Gastrocnemius medialis (tissue), 4 donors: ENCODE results near the gene ICE1. TPM values are rescaled to one million over a fixed set of nuclear protein-coding genes. Genes with fewer than 3 reads are reported as not detected.
A peak's percentile ranks its signal among the peaks of the same experiment; 100 is the strongest.
"Not testable (repeated sequence)": the region's sequence is repeated elsewhere in the genome, so short reads cannot be mapped to it uniquely, and the experiment has no call there.

ENCODE experiments used
- ATAC-seq, 2 donors: fragments of 150-250 bp; one replicate each; pipeline ENCODE4 v1.9.1; 2016
- DNase-seq, 2 donors: peaks; one replicate each; pipeline ENCODE4 v3.0.0-alpha.2; 2019
- H3K27ac ChIP-seq, 4 donors: fragments of 200-600 bp; sonication (generic); 1 replicate in 1 of 4; 2 replicates in 3 of 4; pipeline ENCODE4 v1.5.1; 2016 to 2018; ENCODE audit warnings: mild to moderate bottlenecking in 2 of 4, moderate library complexity in 1 of 4
- H3K27me3 ChIP-seq, 3 donors: fragments of 200-600 bp; sonication (generic) in 2 of 3; 1 replicate in 1 of 3; 2 replicates in 2 of 3; pipeline versions ENCODE4 v1.5.1 to v1.6.0; 2016 to 2019; ENCODE audit warnings: mild to moderate bottlenecking in 1 of 3, moderate library complexity in 1 of 3
- H3K36me3 ChIP-seq, 2 donors: fragments of 200-600 bp; sonication (generic) in 1 of 2; one replicate each; pipeline ENCODE4 v1.5.1; 2017 to 2018
- H3K4me1 ChIP-seq, 2 donors: fragments of 200-600 bp; sonication (generic) in 1 of 2; one replicate each; pipeline ENCODE4 v1.5.1; 2016 to 2017; ENCODE audit warnings: mild to moderate bottlenecking in 2 of 2
- H3K4me3 ChIP-seq, 4 donors: fragments of 200-600 bp; sonication (generic) in 3 of 4; 1 replicate in 1 of 4; 2 replicates in 3 of 4; pipeline ENCODE4 v1.5.1; 2016 to 2019; ENCODE audit warnings: mild to moderate bottlenecking in 2 of 4
- H3K9me3 ChIP-seq, 3 donors: fragments of 200-600 bp; sonication (generic) in 2 of 3; 1 replicate in 1 of 3; 2 replicates in 2 of 3; pipeline ENCODE4 v1.5.1; 2016 to 2019
- CTCF ChIP-seq, 5 experiments: fragments of 450-650 bp in 3 of 5; fragments of 200-600 bp in 2 of 5; sonication (generic) in 2 of 5; IDR thresholded peaks in 4 of 5; conservative IDR thresholded peaks in 1 of 5; 1 replicate in 4 of 5; 2 replicates in 1 of 5; pipeline ENCODE4 v1.5.1; 2016 to 2019; ENCODE audit warnings: antibody characterized with exemption in 5 of 5, mild to moderate bottlenecking in 3 of 5, moderate library complexity in 3 of 5
- POLR2A ChIP-seq, 2 donors: fragments of 450-650 bp; IDR thresholded peaks; one replicate each; pipeline ENCODE4 v1.6.1; 2017; ENCODE audit warnings: antibody characterized with exemption in 2 of 2, mild to moderate bottlenecking in 2 of 2, moderate library complexity in 2 of 2
- in situ Hi-C, 4 donors: fragments of 200-750 bp; cut with MboI; loops; one replicate each; pipeline versions ENCODE4 v1.15.0 to v1.8.0; 2017; ENCODE audit warnings: low sequenced_read_pairs in 4 of 4
- intact Hi-C: fragments of 100-400 bp; cut with DNase I; formaldehyde crosslinking; loops from one replicate; pipeline ENCODE4 v1.15.1; 2023; ENCODE audit warnings: low total_unique reads
- total RNA-seq, 4 donors: library from RNA; depleted of rRNA; stranded (reverse); fragments of >200 nt; gene quantifications; one replicate each; pipeline versions ENCODE4 v1.1.0 to v1.2.3, GENCODE V29; 2016

The ICE1 gene
- total RNA-seq, 4 donors from 2014 or later, result 24.9 to 34.7 (median 32.7) TPM

DNA sequence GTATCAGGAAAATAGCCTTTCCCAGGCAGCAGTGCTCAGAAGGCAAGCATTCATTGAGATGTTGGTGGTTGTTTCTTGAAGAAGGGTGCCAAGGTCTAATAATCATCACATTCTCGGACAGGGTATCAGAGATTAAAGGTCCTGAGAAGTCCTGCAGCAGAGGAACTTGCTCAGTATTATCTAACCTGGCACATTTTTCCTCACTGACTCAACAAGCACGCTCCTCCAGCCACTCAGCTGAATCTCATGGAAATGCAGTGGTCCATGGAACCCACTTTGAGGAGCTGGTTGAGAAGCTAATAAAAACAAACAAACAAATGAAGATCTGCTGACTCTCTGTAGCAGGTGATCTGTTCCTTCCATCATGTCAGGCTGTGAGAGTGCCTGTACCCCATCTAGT is 35.3 kb upstream of the ICE1 start:
- Histone ChIP-seq H3K27me3 (no peaks in the 10 kb centered on the region), H3K4me3 (no peak overlapping the region), H3K27ac (no peak overlapping the region), H3K36me3 (no peaks in the 10 kb centered on the region), H3K4me1 (no peaks in the 10 kb centered on the region), H3K9me3 (no peaks in the 10 kb centered on the region)
- no peak for DNase-seq
- no peak for TF ChIP-seq POLR2A (IDR thresholded peaks at IDR 0.05)
- TF ChIP-seq CTCF (IDR thresholded peaks at IDR 0.05 in 4 of 5, conservative IDR thresholded peaks at IDR 0.05 in 1 of 5), result no peak
- ATAC-seq, result no peak
- in situ Hi-C loops (loop anchor here in 1 of 4 donors (25.0 kb wide), 1 partner anchor 500 kb away; no protein-coding TSS in a partner anchor), intact Hi-C loops (no loop called here)

- ATAC-seq, result no peak
- no peak for DNase-seq
- Histone ChIP-seq H3K27ac (no peak overlapping the region), H3K4me3 (no peak overlapping the region), H3K9me3 (no peaks in the 10 kb centered on the region), H3K36me3 (no peaks in the 10 kb centered on the region), H3K4me1 (no peaks in the 10 kb centered on the region), H3K27me3 (no peaks in the 10 kb centered on the region)
- TF ChIP-seq POLR2A (IDR thresholded peaks at IDR 0.05) (no peak), CTCF (IDR thresholded peaks at IDR 0.05 in 4 of 5, conservative IDR thresholded peaks at IDR 0.05 in 1 of 5) (no peak)
- intact Hi-C loops (no loop called here), in situ Hi-C loops (loop anchor here in 1 of 4 donors (25.0 kb wide), 1 partner anchor 500 kb away; no protein-coding TSS in a partner anchor)
These were observed 34.7 kb upstream of the ICE1 start for GRCh38 chr5:5387777-5388176.

DNA sequence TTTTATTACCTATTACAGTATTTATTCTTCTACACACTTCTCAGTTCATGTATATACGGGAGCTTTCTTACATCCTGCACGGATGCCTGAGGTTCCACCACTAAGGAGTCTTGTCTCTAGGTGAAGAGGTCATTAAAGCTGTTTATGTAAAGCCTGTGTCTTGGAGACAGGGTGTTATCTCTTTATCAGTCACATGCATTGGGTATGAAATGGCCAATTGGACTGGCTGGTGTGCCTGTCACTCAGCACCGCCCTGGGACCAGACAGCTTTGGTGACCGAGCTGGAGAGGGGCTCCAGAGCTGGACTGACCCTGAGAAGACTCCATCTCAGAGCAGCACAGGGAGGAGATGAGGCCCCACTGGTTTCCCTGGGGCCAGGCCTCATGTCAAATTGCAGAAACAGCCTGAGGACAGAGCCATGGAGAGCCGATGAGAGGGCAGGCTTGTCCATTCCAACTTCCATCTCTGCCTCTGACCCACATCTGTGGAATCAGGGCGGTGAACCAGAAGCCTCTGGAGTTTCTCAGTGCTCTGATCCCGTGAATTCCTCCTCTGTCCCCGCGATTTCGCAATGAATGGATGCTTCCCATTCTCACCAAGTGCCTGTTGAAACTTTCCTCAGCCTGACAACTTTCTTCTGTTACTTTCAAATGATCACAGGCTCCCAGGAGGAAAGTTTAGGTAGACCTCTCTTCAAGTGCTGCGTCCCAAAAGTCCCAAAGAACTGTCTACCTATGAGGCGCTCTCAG is 32.2 kb upstream of the ICE1 start:
- H3K36me3 ChIP-seq, H3K9me3 ChIP-seq, ATAC-seq, H3K27me3 ChIP-seq, intact Hi-C loops, DNase-seq, H3K4me3 ChIP-seq, H3K4me1 ChIP-seq, H3K27ac ChIP-seq: not testable (repeated sequence)
- in situ Hi-C loops, result loop anchor here in 1 of 4 donors (25.0 kb wide), 1 partner anchor 503 kb away; no protein-coding TSS in a partner anchor

GRCh38 chr5:5392504-5392903 is 30.0 kb upstream of the ICE1 start:
- DNase-seq, H3K4me1 ChIP-seq, H3K36me3 ChIP-seq, ATAC-seq, H3K9me3 ChIP-seq, H3K4me3 ChIP-seq, H3K27me3 ChIP-seq, intact Hi-C loops, H3K27ac ChIP-seq: not testable (repeated sequence)
- in situ Hi-C loops, result loop anchor here in 1 of 4 donors (25.0 kb wide), 1 partner anchor 505 kb away; no protein-coding TSS in a partner anchor

DNA sequence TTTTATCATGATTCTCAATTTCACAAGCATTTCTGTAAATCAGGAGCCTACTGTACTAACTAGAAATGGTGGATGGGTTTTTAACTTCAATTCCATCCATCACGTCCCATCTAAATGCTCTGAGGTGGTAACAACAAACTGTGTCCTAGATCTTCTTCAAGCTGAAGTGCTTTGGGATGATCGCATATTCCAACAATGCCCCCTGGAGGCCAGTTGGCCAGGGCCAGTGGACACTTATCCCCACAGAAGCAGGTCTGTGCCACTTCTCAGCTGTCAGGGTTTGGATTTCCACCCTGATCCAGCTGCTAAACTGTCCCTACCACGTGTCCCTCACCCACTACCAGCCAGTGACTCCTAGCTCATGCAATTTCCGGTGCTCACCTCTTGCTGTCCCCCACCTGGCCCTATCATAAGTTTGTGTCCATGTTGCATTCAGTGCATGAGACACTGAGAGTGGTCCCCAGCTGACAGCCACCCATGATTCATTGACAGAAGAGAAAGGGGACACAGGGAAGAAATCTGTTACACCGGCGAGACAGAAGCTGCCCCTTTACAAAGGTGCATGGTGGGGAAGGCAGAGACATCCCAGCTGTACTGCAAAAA is 28.0 kb upstream of the ICE1 start:
- in situ Hi-C loops (loop anchor here in 1 of 4 donors (25.0 kb wide), 1 partner anchor 507 kb away; no protein-coding TSS in a partner anchor), intact Hi-C loops (loop anchor here (1.0 to 2.0 kb wide), 2 partner anchors 24 to 253 kb away; no protein-coding TSS in a partner anchor)
- not testable (repeated sequence) for H3K36me3 ChIP-seq, H3K4me3 ChIP-seq, H3K9me3 ChIP-seq, H3K4me1 ChIP-seq, H3K27ac ChIP-seq, H3K27me3 ChIP-seq
- peak; percentile 32 to 75 (median 62) for TF ChIP-seq CTCF (IDR thresholded peaks at IDR 0.05 in 4 of 5, conservative IDR thresholded peaks at IDR 0.05 in 1 of 5)
- peak; percentile 22 to 57 for DNase-seq
- peak; percentile 66 to 83 for ATAC-seq

- intact Hi-C loops, result loop anchor here (2.0 kb wide), 1 partner anchor 24 kb away; no protein-coding TSS in a partner anchor
- H3K4me1 ChIP-seq, H3K27ac ChIP-seq, H3K4me3 ChIP-seq, H3K9me3 ChIP-seq, H3K27me3 ChIP-seq, H3K36me3 ChIP-seq, DNase-seq, ATAC-seq: not testable (repeated sequence)
- in situ Hi-C loops, result loop anchor here in 3 of 4 donors (5.0 to 25.0 kb wide), 3 partner anchors 253 to 508 kb away; partner anchors contain the start of gene ADAMTS16 (in 2 of the 3)
These were observed 27.4 kb upstream of the ICE1 start for GRCh38 chr5:5395093-5395492.
